HepG2 (cell line): ENCODE measurements around the gene MEA1. TPM values are rescaled to one million over a fixed set of nuclear protein-coding genes. Genes with fewer than 3 reads are reported as not detected.

ENCODE experiments used
- ATF7-NPFF ChIP-seq: sonication (generic); formaldehyde crosslinking; IDR thresholded peaks from 2 replicates; pipeline ENCODE4 v1.8.1; 2023; ENCODE audit warnings: mild to moderate bottlenecking, low read depth, missing genetic modification reagents, moderate library complexity
- BRD4 ChIP-seq: sonication (generic); formaldehyde crosslinking; IDR thresholded peaks from 2 replicates; pipeline ENCODE4 v1.4.0; 2020; ENCODE audit warnings: missing genetic modification reagents
- DR1 ChIP-seq: sonication (generic); formaldehyde crosslinking; IDR thresholded peaks from 2 replicates; pipeline ENCODE4 v1.8.0; 2021; ENCODE audit warnings: mild to moderate bottlenecking, missing genetic modification reagents, inconsistent platforms
- FOXA3 ChIP-seq: IDR thresholded peaks from 2 replicates; pipeline ENCODE4 v1.6.1; 2016; ENCODE audit warnings: missing genetic modification reagents, missing compliant biosample characterization
- HHEX ChIP-seq: IDR thresholded peaks from 2 replicates; pipeline ENCODE4 v1.6.1; 2016; ENCODE audit warnings: control low read depth
- MED1 ChIP-seq: sonication (generic); formaldehyde crosslinking; IDR thresholded peaks from 2 replicates; pipeline ENCODE4 v1.4.0; 2020; ENCODE audit warnings: missing genetic modification reagents
- MYNN ChIP-seq: sonication (generic); formaldehyde crosslinking; IDR thresholded peaks from 2 replicates; pipeline ENCODE4 v1.4.0; 2020; ENCODE audit warnings: mild to moderate bottlenecking, low read depth, missing genetic modification reagents
- PLRG1 ChIP-seq: fragments of 450-650 bp; conservative IDR thresholded peaks from 2 replicates; pipeline ENCODE4 v1.6.1; 2016
- RBFOX2 ChIP-seq: fragments of 200-400 bp; formaldehyde crosslinking; IDR thresholded peaks from 2 replicates; pipeline ENCODE4 v1.6.1; 2017; ENCODE audit warnings: low read depth, mild to moderate bottlenecking, low read length
- RBM22 ChIP-seq: fragments of 200-400 bp; formaldehyde crosslinking; optimal IDR thresholded peaks from 2 replicates; pipeline ENCODE3; 2017; ENCODE audit warnings: mild to moderate bottlenecking, low read length, moderate library complexity
- RFXANK ChIP-seq: IDR thresholded peaks from 2 replicates; pipeline ENCODE4 v1.6.1; 2016
- SMAD9 ChIP-seq: sonication (generic); formaldehyde crosslinking; IDR thresholded peaks from 2 replicates; pipeline ENCODE4 v1.5.1; 2020; ENCODE audit warnings: mild to moderate bottlenecking, missing genetic modification reagents
- YEATS2 ChIP-seq: sonication (generic); formaldehyde crosslinking; IDR thresholded peaks from 2 replicates; pipeline ENCODE4 v1.4.0; 2020; ENCODE audit warnings: missing genetic modification reagents, borderline replicate concordance
- ZBTB8A ChIP-seq: sonication (generic); formaldehyde crosslinking; IDR thresholded peaks from 2 replicates; pipeline ENCODE4 v1.4.0; 2020; ENCODE audit warnings: mild to moderate bottlenecking, low read depth, missing genetic modification reagents, borderline replicate concordance
- ZFP36 ChIP-seq: fragments of 150-350 bp; IDR thresholded peaks from 2 replicates; pipeline ENCODE4 v1.6.1; 2018; ENCODE audit warnings: borderline replicate concordance, low read length, low read depth; ENCODE audit not compliant: partially characterized antibody
- ZNF160 ChIP-seq: sonication (generic); formaldehyde crosslinking; IDR thresholded peaks from 2 replicates; pipeline ENCODE4 v1.8.0; 2022; ENCODE audit warnings: mild to moderate bottlenecking, inconsistent platforms, missing genetic modification reagents
- ZNF343 ChIP-seq: sonication (generic); formaldehyde crosslinking; IDR thresholded peaks from 2 replicates; pipeline ENCODE4 v1.4.0; 2020; ENCODE audit warnings: mild to moderate bottlenecking, missing genetic modification reagents
- ZNF644 ChIP-seq: IDR thresholded peaks from 2 replicates; pipeline ENCODE4 v1.6.1; 2016; ENCODE audit warnings: low read depth
- polyA plus RNA-seq, 8 experiments: library from polyadenylated mRNA; depleted of rRNA in 3 of 8; stranded (reverse) in 7 of 8; unstranded in 1 of 8; fragments of >200 nt; fragmentation: Illumina TruSeq in 4 of 8; extraction: Trizol in 4 of 8; gene quantifications; 2 replicates each; pipeline versions ENCODE4 v1.2.1 to v1.2.3, GENCODE V29; 2011 to 2016; ENCODE audit warnings: low read depth in 4 of 8, missing spikeins in 1 of 8, mixed read lengths in 1 of 8; ENCODE audit not compliant: insufficient read depth in 1 of 8
- total RNA-seq, 5 experiments: library from RNA; depleted of rRNA; stranded (reverse); fragments of >200 nt; fragmentation: Illumina TruSeq; extraction: Trizol; gene quantifications; 2 replicates each; pipeline ENCODE4 v1.2.3, GENCODE V29; 2016; ENCODE audit warnings: low read depth in 1 of 5
- TF ChIP-seq, protein P1 (sequence below): IDR thresholded peaks from 2 replicates; pipeline ENCODE4 v1.6.1; 2016; ENCODE audit warnings: missing genetic modification reagents, missing compliant biosample characterization
- TF ChIP-seq, protein P2 (sequence below): sonication (generic); formaldehyde crosslinking; IDR thresholded peaks from 2 replicates; pipeline ENCODE4 v1.4.0; 2020; ENCODE audit warnings: missing genetic modification reagents, mild to moderate bottlenecking, borderline replicate concordance
- TF ChIP-seq, protein P3 (sequence below): sonication (generic); formaldehyde crosslinking; conservative IDR thresholded peaks from 2 replicates; pipeline ENCODE4 v1.4.0; 2020; ENCODE audit warnings: missing genetic modification reagents
- TF ChIP-seq, protein P4 (sequence below): IDR thresholded peaks from 2 replicates; pipeline ENCODE4 v1.6.1; 2016; ENCODE audit warnings: low read depth, control low read depth

MEA1 gene
- total and polyA plus RNA-seq, 2 of the 13 experiments (the other 11 are each of a cell fraction or from before 2014, with no cell fraction given): 75.6 to 86.2 TPM

DNA sequence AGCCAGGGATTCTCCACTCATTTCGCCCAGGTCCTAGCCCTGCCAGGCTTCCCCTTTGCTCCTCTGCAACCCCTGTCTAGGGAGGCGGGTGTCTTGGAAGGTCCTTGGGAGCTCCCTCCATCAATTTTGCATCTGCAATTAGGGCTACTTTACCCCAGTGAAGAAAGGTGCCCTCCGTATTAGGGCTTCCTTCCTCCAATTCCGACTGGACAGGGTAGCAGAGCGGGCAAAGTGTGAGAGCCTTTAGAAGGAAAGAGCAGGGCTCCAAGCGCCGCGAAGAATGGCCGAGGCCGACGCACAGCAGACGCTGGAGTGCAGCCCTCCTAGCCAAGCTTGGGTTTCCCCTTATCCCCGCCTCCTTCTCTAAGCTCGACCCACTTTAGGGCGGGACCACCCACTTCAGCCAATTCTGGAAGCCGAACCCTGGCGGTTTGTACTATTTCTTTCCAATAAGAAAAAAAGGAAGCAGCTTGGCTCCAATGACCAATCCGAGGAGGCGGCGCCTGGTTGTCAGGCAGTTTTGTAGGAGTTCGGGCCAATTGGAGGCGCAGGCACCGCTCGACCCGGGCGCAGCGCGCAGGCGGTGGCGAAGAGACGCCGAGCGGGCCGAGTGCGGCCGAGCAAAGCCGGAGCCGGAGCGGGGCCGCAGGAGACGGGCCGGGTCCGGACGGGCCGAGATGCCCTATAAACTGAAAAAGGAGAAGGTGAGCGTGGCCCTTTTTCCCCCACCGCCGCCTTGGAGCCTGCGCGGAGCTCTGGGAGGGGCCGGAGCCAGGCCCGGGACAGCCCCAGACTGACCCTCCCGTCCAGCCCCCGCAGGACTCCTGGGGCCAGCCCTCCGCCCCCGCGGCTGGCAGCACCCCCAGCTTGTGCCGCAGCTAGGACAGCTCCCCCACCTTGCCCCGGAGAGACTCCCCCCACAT lies 29.5 kb downstream of the MEA1 start, which contains the start of gene PPP2R5D (continued):
- TF ChIP-seq ZNF160 (no peak; the same call in 1 of the 2 replicates), ATF7-NPFF (CRISPR knock-in tag) (no peak; the same call in 1 of the 2 replicates), RBFOX2 (peak; percentile 90), RBM22 (no peak), YEATS2 (CRISPR knock-in tag) (peak; percentile 62; the same call in 1 of the 2 replicates), ZBTB8A (CRISPR knock-in tag) (no peak), MED1 (peak; percentile 72), ZFP36 (no peak), BRD4 (CRISPR knock-in tag) (peak; percentile 75), HHEX (CRISPR knock-in tag) (no peak), RFXANK (CRISPR knock-in tag) (peak; percentile 100), SMAD9 (CRISPR knock-in tag) (no peak), PLRG1 (no peak), ZNF644 (CRISPR knock-in tag) (no peak), FOXA3 (CRISPR knock-in tag) (0 out of 2 replicates have a peak, but pooled peaks have one; percentile 13), ZNF343 (CRISPR knock-in tag) (peak; percentile 41; the same call in 1 of the 2 replicates), MYNN (CRISPR knock-in tag) (no peak), DR1 (CRISPR knock-in tag) (peak; percentile 96)
- TF ChIP-seq, protein P1, sequence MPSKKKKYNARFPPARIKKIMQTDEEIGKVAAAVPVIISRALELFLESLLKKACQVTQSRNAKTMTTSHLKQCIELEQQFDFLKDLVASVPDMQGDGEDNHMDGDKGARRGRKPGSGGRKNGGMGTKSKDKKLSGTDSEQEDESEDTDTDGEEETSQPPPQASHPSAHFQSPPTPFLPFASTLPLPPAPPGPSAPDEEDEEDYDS: peak; percentile 98
- TF ChIP-seq, protein P2, sequence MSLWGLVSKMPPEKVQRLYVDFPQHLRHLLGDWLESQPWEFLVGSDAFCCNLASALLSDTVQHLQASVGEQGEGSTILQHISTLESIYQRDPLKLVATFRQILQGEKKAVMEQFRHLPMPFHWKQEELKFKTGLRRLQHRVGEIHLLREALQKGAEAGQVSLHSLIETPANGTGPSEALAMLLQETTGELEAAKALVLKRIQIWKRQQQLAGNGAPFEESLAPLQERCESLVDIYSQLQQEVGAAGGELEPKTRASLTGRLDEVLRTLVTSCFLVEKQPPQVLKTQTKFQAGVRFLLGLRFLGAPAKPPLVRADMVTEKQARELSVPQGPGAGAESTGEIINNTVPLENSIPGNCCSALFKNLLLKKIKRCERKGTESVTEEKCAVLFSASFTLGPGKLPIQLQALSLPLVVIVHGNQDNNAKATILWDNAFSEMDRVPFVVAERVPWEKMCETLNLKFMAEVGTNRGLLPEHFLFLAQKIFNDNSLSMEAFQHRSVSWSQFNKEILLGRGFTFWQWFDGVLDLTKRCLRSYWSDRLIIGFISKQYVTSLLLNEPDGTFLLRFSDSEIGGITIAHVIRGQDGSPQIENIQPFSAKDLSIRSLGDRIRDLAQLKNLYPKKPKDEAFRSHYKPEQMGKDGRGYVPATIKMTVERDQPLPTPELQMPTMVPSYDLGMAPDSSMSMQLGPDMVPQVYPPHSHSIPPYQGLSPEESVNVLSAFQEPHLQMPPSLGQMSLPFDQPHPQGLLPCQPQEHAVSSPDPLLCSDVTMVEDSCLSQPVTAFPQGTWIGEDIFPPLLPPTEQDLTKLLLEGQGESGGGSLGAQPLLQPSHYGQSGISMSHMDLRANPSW (CRISPR knock-in tag): no peak
- TF ChIP-seq, protein P3, sequence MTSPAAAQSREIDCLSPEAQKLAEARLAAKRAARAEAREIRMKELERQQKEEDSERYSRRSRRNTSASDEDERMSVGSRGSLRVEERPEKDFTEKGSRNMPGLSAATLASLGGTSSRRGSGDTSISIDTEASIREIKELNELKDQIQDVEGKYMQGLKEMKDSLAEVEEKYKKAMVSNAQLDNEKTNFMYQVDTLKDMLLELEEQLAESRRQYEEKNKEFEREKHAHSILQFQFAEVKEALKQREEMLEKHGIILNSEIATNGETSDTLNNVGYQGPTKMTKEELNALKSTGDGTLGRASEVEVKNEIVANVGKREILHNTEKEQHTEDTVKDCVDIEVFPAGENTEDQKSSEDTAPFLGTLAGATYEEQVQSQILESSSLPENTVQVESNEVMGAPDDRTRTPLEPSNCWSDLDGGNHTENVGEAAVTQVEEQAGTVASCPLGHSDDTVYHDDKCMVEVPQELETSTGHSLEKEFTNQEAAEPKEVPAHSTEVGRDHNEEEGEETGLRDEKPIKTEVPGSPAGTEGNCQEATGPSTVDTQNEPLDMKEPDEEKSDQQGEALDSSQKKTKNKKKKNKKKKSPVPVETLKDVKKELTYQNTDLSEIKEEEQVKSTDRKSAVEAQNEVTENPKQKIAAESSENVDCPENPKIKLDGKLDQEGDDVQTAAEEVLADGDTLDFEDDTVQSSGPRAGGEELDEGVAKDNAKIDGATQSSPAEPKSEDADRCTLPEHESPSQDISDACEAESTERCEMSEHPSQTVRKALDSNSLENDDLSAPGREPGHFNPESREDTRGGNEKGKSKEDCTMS (CRISPR knock-in tag): no peak
- TF ChIP-seq, protein P4, sequence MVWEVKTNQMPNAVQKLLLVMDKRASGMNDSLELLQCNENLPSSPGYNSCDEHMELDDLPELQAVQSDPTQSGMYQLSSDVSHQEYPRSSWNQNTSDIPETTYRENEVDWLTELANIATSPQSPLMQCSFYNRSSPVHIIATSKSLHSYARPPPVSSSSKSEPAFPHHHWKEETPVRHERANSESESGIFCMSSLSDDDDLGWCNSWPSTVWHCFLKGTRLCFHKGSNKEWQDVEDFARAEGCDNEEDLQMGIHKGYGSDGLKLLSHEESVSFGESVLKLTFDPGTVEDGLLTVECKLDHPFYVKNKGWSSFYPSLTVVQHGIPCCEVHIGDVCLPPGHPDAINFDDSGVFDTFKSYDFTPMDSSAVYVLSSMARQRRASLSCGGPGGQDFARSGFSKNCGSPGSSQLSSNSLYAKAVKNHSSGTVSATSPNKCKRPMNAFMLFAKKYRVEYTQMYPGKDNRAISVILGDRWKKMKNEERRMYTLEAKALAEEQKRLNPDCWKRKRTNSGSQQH (CRISPR knock-in tag): no peak
